AG04450 (cell line): ENCODE measurements around the gene PSD. TPM values are rescaled to one million over a fixed set of nuclear protein-coding genes. Genes with fewer than 3 reads are reported as not detected.

Experiments
- CTCF ChIA-PET: fragments of 300-600, 350-600 bp; formaldehyde crosslinking; extraction: SDS; loops from one replicate; lab custom pipeline; 2022; ENCODE audit warnings: antibody characterized with exemption, inconsistent platforms; lab: Charles Lee
- POLR2A ChIA-PET: fragments of 350-600 bp; formaldehyde crosslinking; extraction: SDS; loops from one replicate; lab custom pipeline; 2021; ENCODE audit warnings: antibody characterized with exemption, inconsistent platforms; lab: Yijun Ruan, JAX
- DNase-seq: peaks from one replicate; pipeline ENCODE4 v3.0.0-alpha.2; 2011; ENCODE audit warnings: low read depth, low spot score
- H3K27ac ChIP-seq: one replicate; pipeline ENCODE4 v1.5.1; 2012; ENCODE audit warnings: low read depth, low read length, control low read depth
- H3K27me3 ChIP-seq: one replicate; pipeline ENCODE4 v1.6.0; 2012; ENCODE audit warnings: low read length; ENCODE audit not compliant: control insufficient read depth, insufficient read depth
- H3K4me3 ChIP-seq: 2 replicates; pipeline ENCODE4 v1.5.1; 2011; ENCODE audit warnings: mild to moderate bottlenecking, low read depth, low read length, control low read depth
- H3K9me3 ChIP-seq: 2 replicates; pipeline ENCODE4 v1.5.1; 2012; ENCODE audit warnings: low read length; ENCODE audit not compliant: control insufficient read depth, insufficient read depth
- polyA plus RNA-seq: library from polyadenylated mRNA; depleted of rRNA; stranded (reverse); fragments of >200 nt; gene quantifications from 2 replicates; pipeline ENCODE4 v1.2.3, GENCODE V29; 2011; rRNA removed
- small RNA-seq: library from RNA; depleted of rRNA; stranded (forward); fragments of <200 nt; gene quantifications from one replicate; pipeline ENCODE3, GENCODE V24; 2012; ENCODE audit warnings: low read depth; ENCODE audit not compliant: insufficient read length
- TF ChIP-seq, protein P1 (sequence below): IDR thresholded peaks from 2 replicates; pipeline ENCODE4 v1.5.1; 2011; ENCODE audit warnings: low read depth, low read length, control low read depth, inconsistent platforms

The PSD gene
- polyA plus RNA-seq, 1 experiment, result 5.5 TPM

DNA sequence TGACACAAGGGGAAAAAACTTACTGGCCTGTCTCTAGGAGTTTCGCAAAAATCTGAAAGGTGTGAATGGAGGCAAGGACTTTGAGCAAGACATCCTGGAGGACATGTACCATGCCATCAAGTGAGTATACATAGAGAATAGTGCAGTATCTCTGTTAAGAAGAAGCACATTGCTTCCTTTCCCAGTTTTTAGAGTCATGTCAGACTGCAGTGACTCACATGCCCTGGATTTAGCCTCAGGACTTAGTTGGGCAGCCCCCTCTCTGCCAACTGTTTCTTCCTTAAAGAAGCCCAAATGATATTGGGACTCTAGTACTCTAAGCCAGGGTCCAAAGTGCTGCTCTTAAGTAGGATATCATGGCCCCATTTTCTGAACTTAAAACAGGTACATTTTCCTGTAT, 51.1 kb downstream of the PSD start:
- Histone ChIP-seq H3K4me3 (no peak overlapping the region), H3K27me3 (no peaks in the 10 kb centered on the region), H3K27ac (no peak overlapping the region), H3K9me3 (peaks cover 4% of the 10 kb centered on the region; the same call in 1 of the 2 replicates)
- CTCF ChIA-PET, result no interaction called here
- no peak for DNase-seq
- TF ChIP-seq, protein P1, sequence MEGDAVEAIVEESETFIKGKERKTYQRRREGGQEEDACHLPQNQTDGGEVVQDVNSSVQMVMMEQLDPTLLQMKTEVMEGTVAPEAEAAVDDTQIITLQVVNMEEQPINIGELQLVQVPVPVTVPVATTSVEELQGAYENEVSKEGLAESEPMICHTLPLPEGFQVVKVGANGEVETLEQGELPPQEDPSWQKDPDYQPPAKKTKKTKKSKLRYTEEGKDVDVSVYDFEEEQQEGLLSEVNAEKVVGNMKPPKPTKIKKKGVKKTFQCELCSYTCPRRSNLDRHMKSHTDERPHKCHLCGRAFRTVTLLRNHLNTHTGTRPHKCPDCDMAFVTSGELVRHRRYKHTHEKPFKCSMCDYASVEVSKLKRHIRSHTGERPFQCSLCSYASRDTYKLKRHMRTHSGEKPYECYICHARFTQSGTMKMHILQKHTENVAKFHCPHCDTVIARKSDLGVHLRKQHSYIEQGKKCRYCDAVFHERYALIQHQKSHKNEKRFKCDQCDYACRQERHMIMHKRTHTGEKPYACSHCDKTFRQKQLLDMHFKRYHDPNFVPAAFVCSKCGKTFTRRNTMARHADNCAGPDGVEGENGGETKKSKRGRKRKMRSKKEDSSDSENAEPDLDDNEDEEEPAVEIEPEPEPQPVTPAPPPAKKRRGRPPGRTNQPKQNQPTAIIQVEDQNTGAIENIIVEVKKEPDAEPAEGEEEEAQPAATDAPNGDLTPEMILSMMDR, result no peak
- POLR2A ChIA-PET, result no interaction called here

DNA sequence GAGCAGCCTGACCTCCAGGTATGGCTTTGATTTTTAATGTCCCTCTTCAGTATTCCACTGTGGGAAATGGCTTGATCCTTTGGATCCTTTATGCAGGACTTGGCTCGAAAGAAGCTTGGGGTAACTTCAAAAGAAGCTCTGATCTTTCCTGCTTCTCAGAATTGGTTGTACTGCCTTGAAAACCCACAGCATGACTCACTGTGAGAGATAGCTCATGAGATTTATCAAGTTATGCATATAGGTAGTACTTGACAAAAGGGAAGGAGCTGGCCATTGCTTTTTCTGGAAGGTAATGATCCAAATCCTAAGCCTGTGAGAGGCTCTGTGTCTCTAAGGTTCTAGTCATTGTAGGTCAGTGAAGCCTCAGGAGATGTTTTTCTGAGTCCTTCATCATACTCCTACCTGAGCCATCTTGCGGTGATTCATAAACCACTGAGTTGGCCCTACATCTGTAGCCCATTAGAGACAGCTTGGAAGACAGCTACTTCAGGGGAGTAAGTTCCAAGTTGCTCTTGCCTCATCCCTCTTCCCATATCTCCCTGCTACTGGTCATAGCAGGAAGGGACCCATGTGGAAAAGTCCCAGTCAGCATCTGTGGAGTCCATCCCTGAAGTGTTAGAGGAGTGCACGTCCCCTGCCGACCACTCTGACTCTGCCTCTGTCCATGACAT, 59.7 kb downstream of the PSD start:
- no peaks in the 10 kb centered on the region for H3K9me3 ChIP-seq
- POLR2A ChIA-PET, result no interaction called here
- no peak overlapping the region for H3K27ac ChIP-seq
- DNase-seq, result no peak
- TF ChIP-seq, protein P1, result no peak
- CTCF ChIA-PET, result interaction anchor here (1.1 to 21.0 kb wide), 4 partner anchors 8 to 190 kb away, joined by 3 to 442 read pairs (median 4); partner anchors contain the start of gene ELOVL3
- H3K4me3 ChIP-seq, result no peak overlapping the region
- no peaks in the 10 kb centered on the region for H3K27me3 ChIP-seq

DNA sequence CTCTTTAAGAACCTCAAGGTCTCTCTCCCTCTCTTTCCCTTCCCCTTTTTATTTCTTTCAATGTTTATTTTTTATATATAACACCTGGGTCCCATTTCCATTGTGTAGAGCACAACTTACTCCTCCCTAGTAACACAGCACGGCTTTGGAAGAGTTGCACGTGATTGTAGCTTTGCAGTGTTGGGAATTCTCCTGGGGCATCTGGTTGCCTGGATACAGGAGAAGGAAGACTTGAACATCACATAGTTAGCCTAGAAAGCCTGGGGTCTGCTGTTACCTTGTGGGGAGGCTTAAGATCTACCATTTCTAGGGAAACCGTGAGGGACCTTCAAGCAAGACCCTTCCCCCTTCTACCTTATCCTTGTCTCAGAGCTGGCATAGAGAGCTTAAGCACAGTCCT, 64.1 kb downstream of the PSD start:
- Histone ChIP-seq H3K9me3 (no peaks in the 10 kb centered on the region), H3K27me3 (no peaks in the 10 kb centered on the region), H3K4me3 (no peak overlapping the region), H3K27ac (no peak overlapping the region)
- TF ChIP-seq, protein P1, result no peak
- ChIA-PET POLR2A (no interaction called here), CTCF (interaction anchor here (0.6 to 21.0 kb wide), 5 partner anchors 10 to 185 kb away, joined by 4 to 442 read pairs (median 7); partner anchors contain the start of gene ELOVL3)
- DNase-seq, result no peak

Small RNA genes within 50 kb of the gene (small RNA-seq; reads per million reads assigned to genes)
- gene MIR146B, result 2,326 reads per million, percentile 97 among the genes with 10 or more reads in this experiment

Other genes starting within 250 kb of the PSD start
- 0.16 and 0.27 TPM in 2 replicates for gene ELOVL3, start 192.5 kb downstream of the PSD start, polyA plus RNA-seq
- gene PITX3, start 177.3 kb downstream of the PSD start, polyA plus RNA-seq, result not detected in 2 replicates
- 31.9 and 43.8 TPM in 2 replicates for gene GBF1, start 173.3 kb downstream of the PSD start, polyA plus RNA-seq
- 26.1 and 29.3 TPM in 2 replicates for gene NFKB2, start 23.1 kb downstream of the PSD start, polyA plus RNA-seq
- 2.7 and 4.3 TPM in 2 replicates for gene FBXL15, start 2.1 kb upstream of the PSD start, polyA plus RNA-seq
- gene CUEDC2, start 13.8 kb upstream of the PSD start, polyA plus RNA-seq, result 61.1 and 68.6 TPM in 2 replicates
- 0.06 TPM in 1 of 2 replicates, not detected in the other for gene C10orf95, start 32.8 kb upstream of the PSD start, polyA plus RNA-seq
- 164 and 192 TPM in 2 replicates for gene ACTR1A, start 83.9 kb upstream of the PSD start, polyA plus RNA-seq
- 11.0 and 13.2 TPM in 2 replicates for gene SUFU, start 85.2 kb upstream of the PSD start, polyA plus RNA-seq
- 66.8 and 80.9 TPM in 2 replicates for gene TRIM8, start 225.7 kb upstream of the PSD start, polyA plus RNA-seq